ENCODE results near the gene THOC3. TPM values are rescaled to one million over a fixed set of nuclear protein-coding genes. Genes with fewer than 3 reads are reported as not detected.
"Not testable (repeated sequence)": the region's sequence is repeated elsewhere in the genome, so short reads cannot be mapped to it uniquely, and the experiment has no call there.

THOC3 gene
- total RNA-seq, 2 experiments from 2014 or later, result 58.0 to 74.9 TPM

GRCh38 chr5:176006819-176007218 is 38.7 kb upstream of the THOC3 start:
- H4K20me1 ChIP-seq (ENCODE audit: insufficient read depth, low read length); intact Hi-C loops (cut with micrococcal nuclease; ENCODE audit: unreplicated experiment); H3K9me2 ChIP-seq (ENCODE audit: insufficient read depth, low read length); H3K27ac ChIP-seq (ENCODE audit: low read depth, low read length, poor library complexity, severe bottlenecking); H2AFZ ChIP-seq (ENCODE audit: low read length); POLR2A ChIA-PET; H3K4me1 ChIP-seq (ENCODE audit: insufficient read depth, low read length, poor library complexity, severe bottlenecking); H3K4me2 ChIP-seq (ENCODE audit: low read length); H3K36me3 ChIP-seq (ENCODE audit: insufficient read depth, low read length); H3K4me3 ChIP-seq (ENCODE audit: low read depth, low read length, poor library complexity, severe bottlenecking); BruUV-seq (replicated peaks); H3K79me2 ChIP-seq (ENCODE audit: insufficient read depth, low read depth, low read length); DNase-seq (ENCODE audit: low spot score); CTCF ChIA-PET (ENCODE audit: unreplicated experiment); H3K9me3 ChIP-seq (ENCODE audit: low read length): not testable (repeated sequence)

DNA sequence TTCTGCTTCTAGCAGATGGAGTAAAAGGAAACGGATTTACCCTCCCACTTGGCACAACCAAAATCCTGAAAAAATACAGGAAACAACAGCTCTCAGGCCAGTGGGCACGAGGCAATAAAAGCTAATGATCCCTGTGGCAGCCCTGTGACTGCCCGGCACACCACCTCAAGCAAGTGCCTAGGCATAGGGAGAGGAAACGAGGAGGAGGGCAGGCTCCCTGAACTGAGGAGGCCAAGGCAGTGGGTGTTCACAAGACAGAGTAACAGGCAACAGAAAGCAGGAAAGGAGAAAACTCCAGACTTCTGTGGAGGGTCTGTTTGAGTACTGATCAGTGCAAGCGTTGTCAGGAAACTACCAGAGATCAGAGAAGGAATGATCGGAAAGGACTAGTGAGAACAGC is 29.9 kb upstream of the THOC3 start:
- DNase-seq (ENCODE audit: low spot score); intact Hi-C loops (cut with micrococcal nuclease; ENCODE audit: unreplicated experiment); POLR2A ChIA-PET; CTCF ChIA-PET (ENCODE audit: unreplicated experiment); H3K36me3 ChIP-seq (ENCODE audit: insufficient read depth, low read length); H3K4me1 ChIP-seq (ENCODE audit: insufficient read depth, low read length, poor library complexity, severe bottlenecking); H3K9me3 ChIP-seq (ENCODE audit: low read length); H3K79me2 ChIP-seq (ENCODE audit: insufficient read depth, low read depth, low read length); H3K4me2 ChIP-seq (ENCODE audit: low read length); H3K27ac ChIP-seq (ENCODE audit: low read depth, low read length, poor library complexity, severe bottlenecking); H4K20me1 ChIP-seq (ENCODE audit: insufficient read depth, low read length); H2AFZ ChIP-seq (ENCODE audit: low read length); H3K9me2 ChIP-seq (ENCODE audit: insufficient read depth, low read length); BruUV-seq (replicated peaks); H3K4me3 ChIP-seq (ENCODE audit: low read depth, low read length, poor library complexity, severe bottlenecking): not testable (repeated sequence)

GRCh38 chr5:175997495-175997894 is 29.4 kb upstream of the THOC3 start:
- H3K79me2 ChIP-seq (ENCODE audit: insufficient read depth, low read depth, low read length); BruUV-seq (replicated peaks); H3K9me3 ChIP-seq (ENCODE audit: low read length); H2AFZ ChIP-seq (ENCODE audit: low read length); CTCF ChIA-PET (ENCODE audit: unreplicated experiment); H3K36me3 ChIP-seq (ENCODE audit: insufficient read depth, low read length); POLR2A ChIA-PET; H3K4me3 ChIP-seq (ENCODE audit: low read depth, low read length, poor library complexity, severe bottlenecking); H3K4me2 ChIP-seq (ENCODE audit: low read length); H3K27ac ChIP-seq (ENCODE audit: low read depth, low read length, poor library complexity, severe bottlenecking); H4K20me1 ChIP-seq (ENCODE audit: insufficient read depth, low read length); H3K4me1 ChIP-seq (ENCODE audit: insufficient read depth, low read length, poor library complexity, severe bottlenecking); DNase-seq (ENCODE audit: low spot score); H3K9me2 ChIP-seq (ENCODE audit: insufficient read depth, low read length); intact Hi-C loops (cut with micrococcal nuclease; ENCODE audit: unreplicated experiment): not testable (repeated sequence)

DNA sequence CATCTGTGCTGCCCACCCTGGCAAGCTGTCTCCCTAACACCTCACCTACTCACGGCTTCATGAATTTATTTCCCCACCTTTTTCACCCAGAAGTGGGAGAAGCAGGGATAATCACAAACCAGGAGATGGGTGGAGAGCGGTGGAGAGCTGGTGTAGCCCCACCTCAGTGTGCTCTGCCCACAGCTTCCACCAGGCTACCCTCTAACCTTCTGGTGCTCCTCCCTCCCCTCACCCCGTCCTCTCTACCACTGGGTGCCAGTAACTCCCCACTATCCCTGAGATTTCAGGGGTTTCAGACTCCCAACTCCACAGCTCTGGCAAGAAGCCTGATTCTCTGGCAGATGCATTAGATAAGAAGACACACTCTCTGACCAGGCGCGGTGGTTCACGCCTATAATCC is 28.7 kb upstream of the THOC3 start:
- CTCF ChIA-PET (ENCODE audit: unreplicated experiment); DNase-seq (ENCODE audit: low spot score); H3K36me3 ChIP-seq (ENCODE audit: insufficient read depth, low read length); H4K20me1 ChIP-seq (ENCODE audit: insufficient read depth, low read length); H3K4me1 ChIP-seq (ENCODE audit: insufficient read depth, low read length, poor library complexity, severe bottlenecking); H3K27ac ChIP-seq (ENCODE audit: low read depth, low read length, poor library complexity, severe bottlenecking); H3K9me3 ChIP-seq (ENCODE audit: low read length); H3K79me2 ChIP-seq (ENCODE audit: insufficient read depth, low read depth, low read length); H3K4me2 ChIP-seq (ENCODE audit: low read length); POLR2A ChIA-PET; H2AFZ ChIP-seq (ENCODE audit: low read length); BruUV-seq (replicated peaks); H3K4me3 ChIP-seq (ENCODE audit: low read depth, low read length, poor library complexity, severe bottlenecking); intact Hi-C loops (cut with micrococcal nuclease; ENCODE audit: unreplicated experiment); H3K9me2 ChIP-seq (ENCODE audit: insufficient read depth, low read length): not testable (repeated sequence)

DNA sequence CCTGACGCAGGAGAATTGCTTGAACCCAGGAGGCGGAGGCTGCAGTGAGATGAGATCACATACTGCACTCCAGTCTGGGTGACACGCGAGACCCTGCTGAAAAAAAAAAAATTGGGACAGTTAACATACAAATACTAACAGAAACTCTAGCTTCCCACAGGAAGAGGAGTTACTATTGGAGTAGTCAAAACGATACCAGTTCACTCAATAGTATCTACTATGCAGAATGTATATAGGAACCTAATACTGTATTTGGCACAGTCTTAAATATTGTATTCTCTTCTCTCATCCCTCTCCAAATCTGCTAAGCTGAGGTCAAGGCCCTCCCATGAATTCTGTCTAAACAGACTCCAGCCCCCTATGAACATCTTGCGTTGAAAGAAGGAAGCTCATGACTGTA is 27.4 kb upstream of the THOC3 start:
- intact Hi-C loops (cut with micrococcal nuclease; ENCODE audit: unreplicated experiment); CTCF ChIA-PET (ENCODE audit: unreplicated experiment); POLR2A ChIA-PET: not testable (repeated sequence)

DNA sequence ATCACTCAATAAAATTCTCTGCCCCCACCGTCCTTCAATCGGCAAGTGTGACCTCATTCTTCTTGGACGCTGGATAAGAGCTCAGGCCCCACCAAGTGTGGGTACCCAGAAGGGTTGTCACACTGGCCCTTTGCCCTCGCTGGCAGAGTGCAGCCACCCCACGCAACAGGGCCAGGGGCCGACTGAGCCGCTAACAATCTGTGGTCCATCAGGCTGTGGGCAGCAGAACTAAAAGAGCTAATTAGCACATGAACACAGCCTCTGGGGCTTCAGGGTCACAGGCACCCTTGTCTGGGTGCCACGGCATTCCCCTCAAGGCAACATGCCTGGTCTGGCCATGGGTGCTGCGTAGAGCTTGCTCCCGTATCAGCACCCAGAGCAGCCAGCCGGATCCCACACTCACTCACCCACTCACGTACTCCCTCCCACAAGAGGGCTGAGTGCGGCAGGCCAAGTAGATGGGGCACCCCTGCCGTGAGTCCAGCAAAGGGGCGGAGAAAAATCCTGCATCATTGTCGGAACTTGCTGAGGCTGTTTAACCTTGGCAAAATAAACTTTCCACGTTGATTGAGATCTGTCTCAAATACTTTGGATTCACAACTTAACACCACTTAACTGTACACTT is 11.4 kb upstream of the THOC3 start:
- H2AFZ ChIP-seq (ENCODE audit: low read length); H3K36me3 ChIP-seq (ENCODE audit: insufficient read depth, low read length); H3K27ac ChIP-seq (ENCODE audit: low read depth, low read length, poor library complexity, severe bottlenecking); intact Hi-C loops (cut with micrococcal nuclease; ENCODE audit: unreplicated experiment); H3K4me3 ChIP-seq (ENCODE audit: low read depth, low read length, poor library complexity, severe bottlenecking); H3K4me2 ChIP-seq (ENCODE audit: low read length); H3K9me2 ChIP-seq (ENCODE audit: insufficient read depth, low read length); POLR2A ChIA-PET; DNase-seq (ENCODE audit: low spot score); CTCF ChIA-PET (ENCODE audit: unreplicated experiment); H3K4me1 ChIP-seq (ENCODE audit: insufficient read depth, low read length, poor library complexity, severe bottlenecking); H3K9me3 ChIP-seq (ENCODE audit: low read length); BruUV-seq (replicated peaks); H4K20me1 ChIP-seq (ENCODE audit: insufficient read depth, low read length); H3K79me2 ChIP-seq (ENCODE audit: insufficient read depth, low read depth, low read length): not testable (repeated sequence)

More for the DNA sequence above, 27.4 kb upstream of the THOC3 start:
- not testable (repeated sequence) for H3K27ac ChIP-seq (ENCODE audit: low read depth, low read length, poor library complexity, severe bottlenecking); H3K36me3 ChIP-seq (ENCODE audit: insufficient read depth, low read length); DNase-seq (ENCODE audit: low spot score); H3K9me3 ChIP-seq (ENCODE audit: low read length); BruUV-seq (replicated peaks); H3K4me3 ChIP-seq (ENCODE audit: low read depth, low read length, poor library complexity, severe bottlenecking); H4K20me1 ChIP-seq (ENCODE audit: insufficient read depth, low read length); H3K9me2 ChIP-seq (ENCODE audit: insufficient read depth, low read length); H3K4me2 ChIP-seq (ENCODE audit: low read length); H2AFZ ChIP-seq (ENCODE audit: low read length); H3K79me2 ChIP-seq (ENCODE audit: insufficient read depth, low read depth, low read length); H3K4me1 ChIP-seq (ENCODE audit: insufficient read depth, low read length, poor library complexity, severe bottlenecking)

DNA sequence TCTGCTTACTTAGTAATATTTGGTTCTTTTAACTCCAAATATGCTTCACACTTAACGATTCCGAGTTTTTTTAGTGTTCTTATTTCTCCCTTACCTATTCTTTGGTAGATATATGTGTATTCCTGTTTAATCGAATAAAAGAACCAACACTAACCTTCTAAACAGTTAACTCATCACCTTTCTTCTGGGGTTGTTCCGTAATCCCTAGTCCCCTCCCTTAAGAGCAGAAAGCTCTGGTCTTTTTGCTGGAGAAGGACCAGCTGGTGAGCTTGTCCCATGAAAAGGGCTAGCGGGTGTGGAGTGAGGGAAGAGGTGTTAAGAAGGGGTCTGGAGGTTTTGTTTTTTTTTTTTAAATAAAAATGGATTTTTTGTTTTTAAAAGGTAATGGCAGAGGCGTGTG is 266 bp upstream of the THOC3 start:
- BruUV-seq (replicated peaks); H4K20me1 ChIP-seq (ENCODE audit: insufficient read depth, low read length); H3K4me1 ChIP-seq (ENCODE audit: insufficient read depth, low read length, poor library complexity, severe bottlenecking); H3K27ac ChIP-seq (ENCODE audit: low read depth, low read length, poor library complexity, severe bottlenecking); intact Hi-C loops (cut with micrococcal nuclease; ENCODE audit: unreplicated experiment); H2AFZ ChIP-seq (ENCODE audit: low read length); H3K36me3 ChIP-seq (ENCODE audit: insufficient read depth, low read length); CTCF ChIA-PET (ENCODE audit: unreplicated experiment); DNase-seq (ENCODE audit: low spot score); H3K9me2 ChIP-seq (ENCODE audit: insufficient read depth, low read length); POLR2A ChIA-PET; H3K79me2 ChIP-seq (ENCODE audit: insufficient read depth, low read depth, low read length); H3K9me3 ChIP-seq (ENCODE audit: low read length): not testable (repeated sequence)
- Histone ChIP-seq H3K4me2 (ENCODE audit: low read length) (peak overlapping the region; percentile 56; the same call in 1 of the 2 replicates), H3K4me3 (ENCODE audit: low read depth, low read length, poor library complexity, severe bottlenecking) (peak overlapping the region; percentile 68)
